NCI-H2081 treated with DMSO at 0.1 percent for 48 hours (cell line): ENCODE data around the gene GPLD1.

Experiments used
- DNase-seq: peaks from one replicate; lab custom pipeline; 2025; lab: John Stamatoyannopoulos, UW

GPLD1 gene

GRCh38 chr6:24381476-24382219 is 107.7 kb downstream of the GPLD1 start:
- no peak for DNase-seq

- DNase-seq: no peak
These were observed 110.8 kb downstream of the GPLD1 start for GRCh38 chr6:24378473-24379097.
